Pancreas (tissue), 10 donors: Measurements from ENCODE around the gene SND1. TPM values are rescaled to one million over a fixed set of nuclear protein-coding genes. Genes with fewer than 3 reads are reported as not detected.
A peak's percentile ranks its signal among the peaks of the same experiment; 100 is the strongest.

ENCODE experiments used
- ATAC-seq, 4 donors: fragments of 200-7000 bp; cut with Tn5 transposase; one replicate each; pipeline versions ENCODE4 v1.8.0 to v1.9.1; 2020; ENCODE audit warnings: mild to moderate bottlenecking in 4 of 4, moderate library complexity in 4 of 4
- DNase-seq, 6 donors: peaks; one replicate each; pipeline ENCODE4 v3.0.0-alpha.2; 2020
- FAIRE-seq: peaks from 2 replicates; lab custom pipeline; 2012; peaks lifted over from hg19 to GRCh38; lab: Jason Lieb, UNC
- H3K27ac ChIP-seq, 4 donors: fragments of 200-600 bp; sonication (generic); 1 replicate in 3 of 4; 2 replicates in 1 of 4; pipeline versions ENCODE4 v1.5.0 to v1.8.0; 2020
- H3K27me3 ChIP-seq, 4 donors: fragments of 200-600 bp; one replicate each; pipeline ENCODE4 v1.8.0; 2021
- H3K36me3 ChIP-seq, 3 donors: fragments of 200-600 bp; sonication (generic) in 1 of 3; one replicate each; pipeline versions ENCODE4 v1.5.0 to v1.8.0; 2020 to 2021
- H3K4me1 ChIP-seq, 3 donors: fragments of 200-600 bp; one replicate each; pipeline ENCODE4 v1.8.0; 2021
- H3K4me3 ChIP-seq, 4 donors: fragments of 200-600 bp; sonication (generic) in 2 of 4; one replicate each; pipeline versions ENCODE4 v1.5.0 to v1.8.0; 2020 to 2021
- H3K9me3 ChIP-seq, 4 donors: fragments of 200-600 bp; one replicate each; pipeline ENCODE4 v1.8.0; 2021
- CTCF ChIP-seq, 4 donors: fragments of 200-600 bp; sonication (generic) in 3 of 4; IDR thresholded peaks; one replicate each; pipeline versions ENCODE4 v1.5.0 to v1.8.0; 2021; ENCODE audit warnings: antibody characterized with exemption in 4 of 4
- WGBS, 2 donors: extraction: QIAGEN DNeasy Blood & Tissue Kit; methylation state at CpG; one replicate each; pipeline ENCODE4 v1.1.7; 2013; 5-methylcytosine and 5-hydroxymethylcytosine counted together
- intact Hi-C, 3 donors: fragments of 100-400 bp; cut with DNase I; formaldehyde crosslinking; loops; one replicate each; pipeline versions ENCODE4 v1.11.1 to v1.14.2; 2022
- polyA plus RNA-seq, 2 donors: library from polyadenylated mRNA; stranded (reverse); fragments of 200-250 nt; gene quantifications; one replicate each; pipeline ENCODE4 v1.2.3, GENCODE V29; 2013
- total RNA-seq, 6 donors: library from RNA; stranded (reverse); fragmentation: NEBNext Ultra II Directional in 4 of 6; extraction: Animal tissue kit (Norgen Biotek cat#: 25700) in 4 of 6; gene quantifications; one replicate each; pipeline versions ENCODE4 v1.2.1 to v1.2.4, GENCODE V29; 2021 to 2023
- donor health status: healthy with polysubstance abuse.
- donor health status: DM: no; HTN: no; CAD: no; lungs with moderate emphysema.
- donor health status: DM: no; HTN: no; CAD: no.
- donor health status: control.
- donor health status: control.
- donor health status: Bipolar disorder and iron deficiency.
- donor health status: DM: yes; HTN: yes; CAD: no.
- donor health status: DM: no; HTN: no; CAD: no.
- donor health status: DM: no; HTN: no; CAD: no.
- donor health status: DM: yes; HTN: yes; CAD: no.

SND1 gene
- total RNA-seq (100 to 1,000 TPM; 206 to 308 (median 258) TPM), polyA plus RNA-seq (100 to 1,000 TPM in 1 of 2 donors, 10 to 100 TPM in 1; 84.1 to 132 TPM)

GRCh38 chr7:127651556-127652332 is at the start of gene SND1:
SND1 (plus strand) TSS chr7:127652194; CDS start chr7:127652374, 180 bp downstream.
- Histone ChIP-seq H3K4me1 (peaks cover 0 to 35% (median 7%) of the 10 kb centered on the region in 3 donors), H3K4me3 (peak within 1 kb of the TSS; percentile 52 to 97 (median 73)), H3K27ac (peak within 1 kb of the TSS; percentile 97 to 99 (median 98)), H3K27me3 (no peaks in the 10 kb centered on the region), H3K9me3 (no peaks in the 10 kb centered on the region), H3K36me3 (no peaks in the 10 kb centered on the region)
- peak; percentile 63 for FAIRE-seq
- DNase-seq: peak; percentile 98 to 100 (median 100)
- intact Hi-C loops: no loop called here
- TF ChIP-seq CTCF (IDR thresholded peaks at IDR 0.05): no peak
- WGBS, 2 donors: 1% methylated on average over 60 to 67 of the region's 67 CpGs
- peak; percentile 92 to 96 (median 93) for ATAC-seq

GRCh38 chr7:127608446-127608845 is 43.5 kb upstream of the SND1 start:
- Histone ChIP-seq H3K4me3 (no peak overlapping the region), H3K36me3 (no peaks in the 10 kb centered on the region), H3K4me1 (no peaks in the 10 kb centered on the region), H3K27me3 (no peaks in the 10 kb centered on the region), H3K9me3 (no peaks in the 10 kb centered on the region), H3K27ac (no peak overlapping the region)
- WGBS, 2 donors: 79 to 84% methylated on average over 6 of the region's 6 CpGs
- DNase-seq (no peak), FAIRE-seq (no peak), ATAC-seq (no peak)
- intact Hi-C loops: no loop called here
- no peak for TF ChIP-seq CTCF (IDR thresholded peaks at IDR 0.05)

- no peak for DNase-seq
- no peak for FAIRE-seq
- Histone ChIP-seq H3K9me3 (no peaks in the 10 kb centered on the region), H3K36me3 (no peaks in the 10 kb centered on the region), H3K4me3 (no peak overlapping the region), H3K4me1 (no peaks in the 10 kb centered on the region), H3K27ac (no peak overlapping the region), H3K27me3 (no peaks in the 10 kb centered on the region)
- TF ChIP-seq CTCF (IDR thresholded peaks at IDR 0.05): no peak
- 83 to 87% methylated on average over 6 of the region's 6 CpGs for WGBS, 2 donors
- ATAC-seq: no peak
- intact Hi-C loops: no loop called here
Observed at GRCh38 chr7:127609297-127609696, 42.7 kb upstream of the SND1 start.

- Histone ChIP-seq H3K9me3 (no peaks in the 10 kb centered on the region), H3K4me1 (no peaks in the 10 kb centered on the region), H3K27me3 (no peaks in the 10 kb centered on the region), H3K36me3 (no peaks in the 10 kb centered on the region), H3K4me3 (no peak overlapping the region), H3K27ac (no peak overlapping the region)
- 82 to 90% methylated on average over 1 of the region's 1 CpG for WGBS, 2 donors
- DNase-seq: no peak
- intact Hi-C loops: no loop called here
- ATAC-seq: no peak
- FAIRE-seq: no peak
- no peak for TF ChIP-seq CTCF (IDR thresholded peaks at IDR 0.05)
Observed at GRCh38 chr7:127612263-127612662, 39.7 kb upstream of the SND1 start.

- Histone ChIP-seq H3K9me3 (no peaks in the 10 kb centered on the region), H3K4me3 (no peak overlapping the region), H3K4me1 (no peaks in the 10 kb centered on the region), H3K27me3 (peaks cover 0 to 8% (median 0%) of the 10 kb centered on the region in 4 donors), H3K36me3 (no peaks in the 10 kb centered on the region), H3K27ac (no peak overlapping the region)
- no peak for DNase-seq
- intact Hi-C loops: no loop called here
- no peak for ATAC-seq
- no peak for FAIRE-seq
- TF ChIP-seq CTCF (IDR thresholded peaks at IDR 0.05): no peak
- 79 to 85% methylated on average over 5 of the region's 5 CpGs for WGBS, 2 donors
Observed at GRCh38 chr7:127616724-127617123, 35.3 kb upstream of the SND1 start.
